ENCODE measurements around the gene DNAH8.

DNAH8 gene

DNA sequence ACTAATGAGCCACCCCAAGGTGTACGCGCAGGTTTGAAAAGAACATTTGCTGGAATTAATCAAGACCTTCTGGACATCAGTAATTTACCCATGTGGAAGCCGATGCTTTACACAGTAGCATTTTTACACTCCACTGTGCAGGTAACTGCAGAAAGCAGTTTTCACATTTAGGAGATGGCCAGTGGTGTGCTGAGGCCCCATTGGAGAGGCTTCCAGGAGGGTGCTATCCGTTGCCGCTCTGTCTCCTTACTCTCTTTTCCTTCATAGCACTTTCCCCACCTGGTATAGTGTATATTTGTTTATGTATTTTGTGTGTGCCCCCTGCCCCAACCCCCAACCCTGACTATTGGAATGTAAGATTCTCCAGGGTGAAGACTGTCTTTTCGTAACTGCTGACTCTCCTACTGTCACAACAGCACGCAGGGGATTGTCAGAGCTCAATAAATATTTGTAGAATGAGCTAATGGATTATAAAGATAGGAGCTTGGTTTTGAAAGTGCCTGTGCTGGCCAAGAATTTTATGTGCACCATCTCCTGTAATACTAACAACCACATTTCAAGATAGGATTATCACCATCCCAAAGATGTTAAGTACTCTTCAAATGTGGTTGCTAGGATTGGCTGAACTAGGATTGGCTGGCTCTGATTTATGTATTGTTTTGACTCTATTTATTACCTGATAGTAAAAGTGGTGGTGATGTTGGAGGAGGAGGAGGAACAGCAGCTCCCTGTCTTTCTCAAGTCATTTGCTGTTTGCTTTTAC lies 259.5 kb downstream of the DNAH8 start:
- FAIRE-seq (no peak), DNase-seq (ENCODE audit: insufficient read length, low spot score) (no peak)
- TF ChIP-seq, protein P1, sequence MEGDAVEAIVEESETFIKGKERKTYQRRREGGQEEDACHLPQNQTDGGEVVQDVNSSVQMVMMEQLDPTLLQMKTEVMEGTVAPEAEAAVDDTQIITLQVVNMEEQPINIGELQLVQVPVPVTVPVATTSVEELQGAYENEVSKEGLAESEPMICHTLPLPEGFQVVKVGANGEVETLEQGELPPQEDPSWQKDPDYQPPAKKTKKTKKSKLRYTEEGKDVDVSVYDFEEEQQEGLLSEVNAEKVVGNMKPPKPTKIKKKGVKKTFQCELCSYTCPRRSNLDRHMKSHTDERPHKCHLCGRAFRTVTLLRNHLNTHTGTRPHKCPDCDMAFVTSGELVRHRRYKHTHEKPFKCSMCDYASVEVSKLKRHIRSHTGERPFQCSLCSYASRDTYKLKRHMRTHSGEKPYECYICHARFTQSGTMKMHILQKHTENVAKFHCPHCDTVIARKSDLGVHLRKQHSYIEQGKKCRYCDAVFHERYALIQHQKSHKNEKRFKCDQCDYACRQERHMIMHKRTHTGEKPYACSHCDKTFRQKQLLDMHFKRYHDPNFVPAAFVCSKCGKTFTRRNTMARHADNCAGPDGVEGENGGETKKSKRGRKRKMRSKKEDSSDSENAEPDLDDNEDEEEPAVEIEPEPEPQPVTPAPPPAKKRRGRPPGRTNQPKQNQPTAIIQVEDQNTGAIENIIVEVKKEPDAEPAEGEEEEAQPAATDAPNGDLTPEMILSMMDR (IDR thresholded peaks at IDR 0.05; ENCODE audit: insufficient read depth, missing control alignments), result no peak

- no peak for DNase-seq (ENCODE audit: insufficient read length, low spot score)
- TF ChIP-seq, protein P1 (IDR thresholded peaks at IDR 0.05; ENCODE audit: insufficient read depth, missing control alignments), result no peak
- no peak for FAIRE-seq
Measured at GRCh38 chr6:38975621-38976049, 260.5 kb downstream of the DNAH8 start.

GRCh38 chr6:38976051-38976450 lies 260.9 kb downstream of the DNAH8 start:
- TF ChIP-seq, protein P1 (IDR thresholded peaks at IDR 0.05; ENCODE audit: insufficient read depth, missing control alignments), result no peak
- FAIRE-seq (no peak), DNase-seq (ENCODE audit: insufficient read length, low spot score) (no peak)

- DNase-seq (ENCODE audit: insufficient read length, low spot score), result no peak
- no peak for FAIRE-seq
- TF ChIP-seq, protein P1 (IDR thresholded peaks at IDR 0.05; ENCODE audit: insufficient read depth, missing control alignments), result no peak
Measured at GRCh38 chr6:38976801-38977500, 261.8 kb downstream of the DNAH8 start.

- DNase-seq (ENCODE audit: insufficient read length, low spot score) (no peak), FAIRE-seq (no peak)
- TF ChIP-seq, protein P1 (IDR thresholded peaks at IDR 0.05; ENCODE audit: insufficient read depth, missing control alignments), result no peak
Measured at GRCh38 chr6:38978139-38978704, 263.1 kb downstream of the DNAH8 start.

DNA sequence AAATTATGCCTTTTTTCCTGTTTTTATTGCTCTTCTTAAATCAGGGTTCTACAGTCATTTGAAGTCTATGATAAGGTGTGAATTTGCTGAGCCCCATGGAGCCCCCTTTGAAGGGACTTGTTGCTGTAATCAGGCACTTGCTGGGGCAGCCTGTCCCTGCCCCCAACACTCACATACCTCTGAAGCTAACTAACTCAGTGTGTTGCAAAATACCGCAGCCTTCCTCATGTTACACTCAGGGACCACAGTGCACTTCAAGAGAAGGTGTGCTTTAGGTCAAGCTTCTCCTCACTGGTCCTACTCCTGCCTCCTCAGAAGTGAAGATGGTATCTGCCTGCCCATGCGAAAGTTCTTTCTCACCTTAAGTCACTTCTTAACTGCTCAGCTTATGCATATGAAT lies 267.4 kb downstream of the DNAH8 start:
- FAIRE-seq, result no peak
- no peak for DNase-seq (ENCODE audit: insufficient read length, low spot score)
- TF ChIP-seq, protein P1 (IDR thresholded peaks at IDR 0.05; ENCODE audit: insufficient read depth, missing control alignments), result no peak

All from D721Med (cell line).